Measurements from ENCODE around the gene CLIC5.

- TF ChIP-seq, protein P1, sequence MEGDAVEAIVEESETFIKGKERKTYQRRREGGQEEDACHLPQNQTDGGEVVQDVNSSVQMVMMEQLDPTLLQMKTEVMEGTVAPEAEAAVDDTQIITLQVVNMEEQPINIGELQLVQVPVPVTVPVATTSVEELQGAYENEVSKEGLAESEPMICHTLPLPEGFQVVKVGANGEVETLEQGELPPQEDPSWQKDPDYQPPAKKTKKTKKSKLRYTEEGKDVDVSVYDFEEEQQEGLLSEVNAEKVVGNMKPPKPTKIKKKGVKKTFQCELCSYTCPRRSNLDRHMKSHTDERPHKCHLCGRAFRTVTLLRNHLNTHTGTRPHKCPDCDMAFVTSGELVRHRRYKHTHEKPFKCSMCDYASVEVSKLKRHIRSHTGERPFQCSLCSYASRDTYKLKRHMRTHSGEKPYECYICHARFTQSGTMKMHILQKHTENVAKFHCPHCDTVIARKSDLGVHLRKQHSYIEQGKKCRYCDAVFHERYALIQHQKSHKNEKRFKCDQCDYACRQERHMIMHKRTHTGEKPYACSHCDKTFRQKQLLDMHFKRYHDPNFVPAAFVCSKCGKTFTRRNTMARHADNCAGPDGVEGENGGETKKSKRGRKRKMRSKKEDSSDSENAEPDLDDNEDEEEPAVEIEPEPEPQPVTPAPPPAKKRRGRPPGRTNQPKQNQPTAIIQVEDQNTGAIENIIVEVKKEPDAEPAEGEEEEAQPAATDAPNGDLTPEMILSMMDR (IDR thresholded peaks at IDR 0.05) = no peak
- TF ChIP-seq POLR2A (IDR thresholded peaks at IDR 0.05) = no peak
Measured at GRCh38 chr6:45952546-45952945, 63.1 kb downstream of the CLIC5 start.

Data from suprapubic skin (tissue), 3 donors.